Mesenchymal stem cell (in vitro differentiated cells and primary cell): ENCODE results near the gene CFTR.

ENCODE experiments used
- DNase-seq: peaks from one replicate; pipeline ENCODE4 v3.0.0-alpha.2; 2013
- H2AFZ ChIP-seq: one replicate; pipeline ENCODE4 v1.6.1; 2013; ENCODE audit warnings: low read depth, mild to moderate bottlenecking, control low read depth, inconsistent platforms, low read length, moderate library complexity
- H2AK5ac ChIP-seq: 2 replicates; pipeline ENCODE4 v1.6.1; 2013; ENCODE audit warnings: low read length, moderate library complexity, mild to moderate bottlenecking, inconsistent platforms; ENCODE audit not compliant: severe bottlenecking
- H2BK120ac ChIP-seq: one replicate; pipeline ENCODE4 v1.6.1; 2013; ENCODE audit warnings: low read depth, mild to moderate bottlenecking, inconsistent platforms, low read length, moderate library complexity
- H2BK12ac ChIP-seq, 2 experiments: one replicate each; pipeline ENCODE4 v1.6.1; 2013; ENCODE audit warnings: inconsistent platforms in 2 of 2, low read length in 2 of 2, mild to moderate bottlenecking in 2 of 2, moderate library complexity in 2 of 2, control low read depth in 1 of 2
- H2BK15ac ChIP-seq: one replicate; pipeline ENCODE4 v1.6.1; 2013; ENCODE audit warnings: mild to moderate bottlenecking, low read depth, inconsistent platforms; ENCODE audit not compliant: poor library complexity, severe bottlenecking
- H2BK5ac ChIP-seq: 2 replicates; pipeline ENCODE4 v1.6.1; 2013; ENCODE audit warnings: low read depth, mild to moderate bottlenecking, low read length, control low read depth, inconsistent platforms; ENCODE audit not compliant: poor library complexity, severe bottlenecking
- H3K14ac ChIP-seq, 2 experiments: one replicate each; pipeline ENCODE4 v1.6.1; 2013; ENCODE audit warnings: inconsistent platforms in 2 of 2, low read length in 2 of 2, control low read depth in 1 of 2, mild to moderate bottlenecking in 1 of 2, moderate library complexity in 1 of 2
- H3K18ac ChIP-seq, 2 experiments: one replicate each; pipeline ENCODE4 v1.6.1; 2013; ENCODE audit warnings: inconsistent platforms in 2 of 2, low read length in 2 of 2, control low read depth in 1 of 2, low read depth in 1 of 2, mild to moderate bottlenecking in 1 of 2
- H3K23ac ChIP-seq, 2 experiments: one replicate each; pipeline ENCODE4 v1.6.1; 2013; ENCODE audit warnings: inconsistent platforms in 2 of 2, low read length in 2 of 2, mild to moderate bottlenecking in 2 of 2, moderate library complexity in 2 of 2, control low read depth in 1 of 2
- H3K27ac ChIP-seq: 2 replicates; pipeline ENCODE4 v1.5.1; 2013; ENCODE audit warnings: mild to moderate bottlenecking, moderate library complexity, low read length, control low read depth, inconsistent platforms; ENCODE audit not compliant: poor library complexity, severe bottlenecking
- H3K27me3 ChIP-seq, 2 experiments: 2 replicates each; pipeline versions ENCODE4 v1.6.1 to v1.7.0; 2013; ENCODE audit warnings: low read length in 2 of 2, mild to moderate bottlenecking in 2 of 2, moderate library complexity in 2 of 2, control low read depth in 1 of 2, inconsistent platforms in 1 of 2; ENCODE audit not compliant: control insufficient read depth in 1 of 2, insufficient read depth in 1 of 2
- H3K36me3 ChIP-seq, 2 experiments: 2 replicates each; pipeline versions ENCODE4 v1.6.1 to v1.7.0; 2013; ENCODE audit warnings: low read length in 2 of 2, control low read depth in 1 of 2, inconsistent platforms in 1 of 2, low read depth in 1 of 2, mild to moderate bottlenecking in 1 of 2; ENCODE audit not compliant: insufficient read depth in 2 of 2, control insufficient read depth in 1 of 2
- H3K4ac ChIP-seq, 2 experiments: one replicate each; pipeline ENCODE4 v1.6.1; 2013; ENCODE audit warnings: inconsistent platforms in 2 of 2, low read length in 2 of 2, mild to moderate bottlenecking in 2 of 2, moderate library complexity in 2 of 2, control low read depth in 1 of 2, low read depth in 1 of 2
- H3K4me1 ChIP-seq: 2 replicates; pipeline ENCODE4 v1.6.1; 2013; ENCODE audit warnings: low read depth, low read length, control low read depth; ENCODE audit not compliant: control insufficient read depth, insufficient read depth
- H3K4me2 ChIP-seq: 2 replicates; pipeline ENCODE4 v1.6.1; 2013; ENCODE audit warnings: low read length, mild to moderate bottlenecking, inconsistent platforms; ENCODE audit not compliant: poor library complexity, severe bottlenecking
- H3K4me3 ChIP-seq, 2 experiments: 2 replicates each; pipeline versions ENCODE4 v1.5.1 to v1.7.0; 2013; ENCODE audit warnings: low read length in 2 of 2, mild to moderate bottlenecking in 2 of 2, control low read depth in 1 of 2, low read depth in 1 of 2; ENCODE audit not compliant: insufficient read depth in 1 of 2
- H3K79me1 ChIP-seq: replicated peaks from 2 replicates; pipeline ENCODE4 v1.6.1; 2013; ENCODE audit warnings: mild to moderate bottlenecking, control low read depth, low read length, inconsistent platforms; ENCODE audit not compliant: poor library complexity, severe bottlenecking
- H3K9ac ChIP-seq: 2 replicates; pipeline ENCODE4 v1.7.0; 2013; ENCODE audit warnings: mild to moderate bottlenecking, low read length, moderate library complexity
- H3K9me3 ChIP-seq: 2 replicates; pipeline ENCODE4 v1.7.0; 2013; ENCODE audit warnings: mild to moderate bottlenecking, low read length; ENCODE audit not compliant: control insufficient read depth
- H4K8ac ChIP-seq: one replicate; pipeline ENCODE4 v1.6.1; 2013; ENCODE audit warnings: inconsistent platforms, mild to moderate bottlenecking, low read length, moderate library complexity
- H4K91ac ChIP-seq: one replicate; pipeline ENCODE4 v1.6.1; 2013; ENCODE audit warnings: mild to moderate bottlenecking, low read length, inconsistent platforms
- WGBS: methylation state at CpG from one replicate; pipeline ENCODE4 v1.1.7; 2013; ENCODE audit warnings: mixed read lengths; 5-methylcytosine and 5-hydroxymethylcytosine counted together

CFTR gene

DNA sequence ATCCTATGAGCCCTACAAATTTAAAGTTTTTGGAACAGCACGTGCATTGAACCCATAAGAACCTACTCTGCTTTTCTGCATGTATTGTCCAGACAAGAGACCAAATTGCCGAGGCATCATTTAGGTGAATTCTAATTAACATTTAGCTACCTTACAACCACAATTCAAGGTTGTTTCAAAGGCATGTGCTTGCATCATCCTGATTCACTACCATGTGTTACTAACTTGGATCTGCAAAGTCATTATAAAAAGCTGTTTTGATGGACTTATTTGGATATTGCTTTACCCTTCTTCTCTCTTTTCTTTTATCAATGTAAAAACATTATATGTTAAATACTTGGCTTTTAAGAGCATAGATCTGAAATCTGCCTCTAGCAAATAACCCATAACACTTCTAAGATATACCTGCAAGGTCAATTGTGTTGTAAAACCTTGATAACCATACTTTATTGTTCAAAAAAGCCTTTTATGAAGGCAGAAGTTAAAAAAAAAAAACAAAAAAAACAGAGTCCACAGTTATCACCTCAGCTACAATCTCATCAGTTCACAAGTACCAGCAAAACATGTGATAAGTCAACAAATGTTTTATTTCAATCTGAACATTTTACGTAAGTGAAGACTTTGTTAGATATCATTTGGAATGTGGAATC lies 51.9 kb downstream of the CFTR start:
- H3K23ac ChIP-seq = no peak overlapping the region
- no peaks in the 10 kb centered on the region for H3K79me1 ChIP-seq
- H3K4me2 ChIP-seq = no peak overlapping the region
- no peak overlapping the region for H2AK5ac ChIP-seq
- H3K4me3 ChIP-seq = no peak overlapping the region
- no peaks in the 10 kb centered on the region for H3K9me3 ChIP-seq
- no peak overlapping the region for H2BK12ac ChIP-seq
- no peak overlapping the region for H3K27ac ChIP-seq
- no peak overlapping the region for H2AFZ ChIP-seq
- no peak overlapping the region for H2BK15ac ChIP-seq
- DNase-seq = no peak
- peaks cover 2% of the 10 kb centered on the region for H3K4me1 ChIP-seq
- no peak overlapping the region for H3K4ac ChIP-seq
- no peak overlapping the region for H3K9ac ChIP-seq
- no peaks in the 10 kb centered on the region for H3K36me3 ChIP-seq
- H2BK5ac ChIP-seq = no peak overlapping the region
- H3K27me3 ChIP-seq = no peaks in the 10 kb centered on the region
- no peak overlapping the region for H3K14ac ChIP-seq
- WGBS = 90% methylated on average over 3 of the region's 3 CpGs
- no peak overlapping the region for H4K91ac ChIP-seq
- no peak overlapping the region for H2BK120ac ChIP-seq
- no peak overlapping the region for H3K18ac ChIP-seq
- no peak overlapping the region for H4K8ac ChIP-seq

DNA sequence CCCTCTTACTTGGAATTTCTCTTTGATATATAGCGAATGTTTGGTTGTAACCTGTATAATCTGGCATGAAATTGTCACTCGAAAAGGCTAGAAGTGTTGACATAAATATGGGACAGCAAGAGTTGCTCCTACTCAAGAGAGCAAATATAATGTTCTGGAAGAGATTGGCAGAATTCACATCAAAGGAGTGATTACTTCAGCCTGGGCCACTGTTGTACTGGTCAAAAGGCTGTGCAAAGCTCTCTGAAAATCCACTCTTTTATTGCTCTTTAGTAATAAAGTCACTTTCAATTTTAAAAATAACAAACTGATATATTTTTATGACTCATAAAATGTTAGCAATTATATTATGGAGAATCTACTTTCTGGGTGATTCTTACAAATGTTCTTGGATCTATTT lies 58.2 kb downstream of the CFTR start:
- DNase-seq = no peak
- Histone ChIP-seq H2BK12ac (no peak overlapping the region), H3K4me3 (no peak overlapping the region), H4K8ac (no peak overlapping the region), H3K18ac (no peak overlapping the region), H2BK120ac (no peak overlapping the region), H4K91ac (no peak overlapping the region), H2AK5ac (no peak overlapping the region), H3K79me1 (no peaks in the 10 kb centered on the region), H3K4me1 (peaks cover 2% of the 10 kb centered on the region), H3K9me3 (no peaks in the 10 kb centered on the region), H3K23ac (no peak overlapping the region), H3K9ac (no peak overlapping the region), H2AFZ (no peak overlapping the region), H3K14ac (no peak overlapping the region), H3K4me2 (no peak overlapping the region), H2BK5ac (no peak overlapping the region), H3K36me3 (no peaks in the 10 kb centered on the region), H2BK15ac (no peak overlapping the region), H3K4ac (no peak overlapping the region), H3K27me3 (no peaks in the 10 kb centered on the region), H3K27ac (no peak overlapping the region)
- WGBS = 85% methylated on average over 2 of the region's 2 CpGs

DNA sequence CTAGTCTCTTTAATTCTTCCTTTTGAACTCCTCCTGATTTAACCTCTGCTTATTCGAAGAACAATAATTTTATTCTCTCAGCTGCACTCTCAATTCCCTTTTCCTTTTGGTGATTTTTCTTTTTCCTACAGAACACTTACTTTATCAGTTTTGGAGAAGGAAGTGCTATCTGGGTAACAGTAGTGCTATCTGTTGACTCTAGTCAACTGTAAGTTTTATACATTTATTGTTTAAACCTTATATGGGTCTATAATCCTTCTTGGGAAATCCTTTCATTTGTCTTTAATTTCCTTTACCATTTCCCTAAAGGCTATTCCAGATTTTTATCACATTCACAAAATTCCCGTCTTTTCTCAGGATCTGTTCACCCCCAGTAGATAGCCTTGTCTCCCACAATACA lies 64.2 kb downstream of the CFTR start:
- Histone ChIP-seq H3K4me2 (no peak overlapping the region), H3K79me1 (no peaks in the 10 kb centered on the region), H4K91ac (no peak overlapping the region), H2BK15ac (no peak overlapping the region), H3K36me3 (no peaks in the 10 kb centered on the region), H2BK12ac (no peak overlapping the region), H4K8ac (no peak overlapping the region), H3K9me3 (no peaks in the 10 kb centered on the region), H3K9ac (no peak overlapping the region), H3K27ac (no peak overlapping the region), H3K18ac (no peak overlapping the region), H2BK5ac (no peak overlapping the region), H3K14ac (no peak overlapping the region), H3K27me3 (no peaks in the 10 kb centered on the region), H2BK120ac (no peak overlapping the region), H2AFZ (no peak overlapping the region), H3K4me1 (no peaks in the 10 kb centered on the region), H3K4me3 (no peak overlapping the region), H2AK5ac (no peak overlapping the region), H3K4ac (no peak overlapping the region), H3K23ac (no peak overlapping the region)
- DNase-seq = no peak
- 96% methylated on average over 2 of the region's 2 CpGs for WGBS

DNA sequence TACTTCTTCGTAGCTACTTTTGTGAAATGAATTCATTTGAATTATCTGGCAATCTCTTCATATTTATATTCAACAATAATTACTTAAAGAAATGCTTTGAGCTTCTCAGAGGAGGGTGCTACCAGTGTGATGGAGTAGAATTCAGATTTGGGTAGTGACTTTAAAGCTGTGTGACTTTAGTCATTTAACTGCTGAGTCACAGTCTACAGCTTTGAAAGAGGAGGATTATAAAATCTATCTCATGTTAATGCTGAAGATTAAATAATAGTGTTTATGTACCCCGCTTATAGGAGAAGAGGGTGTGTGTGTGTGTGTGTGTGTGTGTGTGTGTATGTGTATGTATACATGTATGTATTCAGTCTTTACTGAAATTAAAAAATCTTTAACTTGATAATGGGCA lies 68.2 kb downstream of the CFTR start:
- Histone ChIP-seq H3K4me2 (no peak overlapping the region), H3K27ac (no peak overlapping the region), H3K4ac (no peak overlapping the region), H2AK5ac (no peak overlapping the region), H3K79me1 (no peaks in the 10 kb centered on the region), H2BK12ac (no peak overlapping the region), H2BK5ac (no peak overlapping the region), H2BK120ac (no peak overlapping the region), H3K36me3 (no peaks in the 10 kb centered on the region), H4K91ac (no peak overlapping the region), H4K8ac (no peak overlapping the region), H3K9ac (no peak overlapping the region), H3K14ac (no peak overlapping the region), H3K18ac (no peak overlapping the region), H2BK15ac (no peak overlapping the region), H2AFZ (no peak overlapping the region), H3K4me1 (no peaks in the 10 kb centered on the region), H3K27me3 (no peaks in the 10 kb centered on the region), H3K4me3 (no peak overlapping the region), H3K9me3 (no peaks in the 10 kb centered on the region), H3K23ac (no peak overlapping the region)
- 100% methylated on average over 1 of the region's 2 CpGs for WGBS
- DNase-seq = no peak
